Progenitor cell of endocrine pancreas (in vitro differentiated cells): ENCODE measurements around the gene BACH2. TPM values are rescaled to one million over a fixed set of nuclear protein-coding genes. Genes with fewer than 3 reads are reported as not detected.

ENCODE experiments used
- DNase-seq: peaks from one replicate; pipeline ENCODE4 v3.0.0; 2021; ENCODE audit warnings: low spot score; ENCODE audit not compliant: unreplicated experiment
- H3K27ac Mint-ChIP-seq: 2 replicates; pipeline ENCODE4 v1.8.0; 2021; ENCODE audit warnings: mild to moderate bottlenecking, moderate library complexity, mixed read lengths
- H3K27me3 Mint-ChIP-seq: 2 replicates; pipeline ENCODE4 v1.8.0; 2021; ENCODE audit warnings: mixed read lengths
- H3K36me3 Mint-ChIP-seq: 2 replicates; pipeline ENCODE4 v1.8.0; 2022; ENCODE audit warnings: mixed read lengths; ENCODE audit not compliant: insufficient read depth
- H3K4me1 Mint-ChIP-seq: 2 replicates; pipeline ENCODE4 v1.8.0; 2021; ENCODE audit warnings: low read depth, mixed read lengths
- H3K4me3 Mint-ChIP-seq: 2 replicates; pipeline ENCODE4 v1.8.0; 2021; ENCODE audit warnings: low read depth, mild to moderate bottlenecking, moderate library complexity, mixed read lengths
- H3K9me3 Mint-ChIP-seq: 2 replicates; pipeline ENCODE4 v1.8.0; 2021; ENCODE audit warnings: low read depth, mixed read lengths
- CTCF ChIP-seq: fragments of 200-600 bp; sonication (generic); IDR thresholded peaks from one replicate; pipeline ENCODE4 v1.5.0; 2021; ENCODE audit warnings: antibody characterized with exemption, mild to moderate bottlenecking; ENCODE audit not compliant: unreplicated experiment
- total RNA-seq: library from RNA; stranded (reverse); gene quantifications from 2 replicates; pipeline ENCODE4 v1.2.1, GENCODE V29; 2021

The BACH2 gene
- total RNA-seq, 1 donor from 2014 or later: 11.2 TPM

- Mint-ChIP-seq H3K4me1 (no peaks in the 10 kb centered on the region), H3K27ac (no peak overlapping the region), H3K9me3 (peaks cover 26% of the 10 kb centered on the region), H3K27me3 (no peaks in the 10 kb centered on the region), H3K36me3 (peaks cover 7% of the 10 kb centered on the region), H3K4me3 (no peak overlapping the region)
- TF ChIP-seq CTCF: no peak
- no peak for DNase-seq
These were observed 243.0 kb downstream of the BACH2 start for GRCh38 chr6:90053614-90054013.

GRCh38 chr6:90049295-90049694 is 247.3 kb downstream of the BACH2 start:
- DNase-seq: no peak
- Mint-ChIP-seq H3K4me3 (no peak overlapping the region), H3K36me3 (peaks cover 4% of the 10 kb centered on the region), H3K27me3 (no peaks in the 10 kb centered on the region), H3K27ac (no peak overlapping the region), H3K4me1 (no peaks in the 10 kb centered on the region), H3K9me3 (peaks cover 7% of the 10 kb centered on the region)
- TF ChIP-seq CTCF: no peak

- Mint-ChIP-seq H3K27ac (no peak overlapping the region), H3K4me1 (no peaks in the 10 kb centered on the region), H3K4me3 (no peak overlapping the region), H3K9me3 (peaks cover 3% of the 10 kb centered on the region), H3K27me3 (no peaks in the 10 kb centered on the region), H3K36me3 (no peaks in the 10 kb centered on the region)
- TF ChIP-seq CTCF: no peak
- DNase-seq: no peak
These were observed 248.3 kb downstream of the BACH2 start for GRCh38 chr6:90048206-90048967.

- H3K9me3 Mint-ChIP-seq: no peaks in the 10 kb centered on the region
- no peaks in the 10 kb centered on the region for H3K4me1 Mint-ChIP-seq
- no peaks in the 10 kb centered on the region for H3K27me3 Mint-ChIP-seq
- no peak for TF ChIP-seq CTCF
- H3K27ac Mint-ChIP-seq: no peak overlapping the region
- no peak overlapping the region for H3K4me3 Mint-ChIP-seq
- no peaks in the 10 kb centered on the region for H3K36me3 Mint-ChIP-seq
- no peak for DNase-seq
These were observed 251.1 kb downstream of the BACH2 start for GRCh38 chr6:90045535-90045934.

GRCh38 chr6:90044833-90045381 is 251.7 kb downstream of the BACH2 start:
- Mint-ChIP-seq H3K27ac (no peak overlapping the region), H3K36me3 (no peaks in the 10 kb centered on the region), H3K9me3 (no peaks in the 10 kb centered on the region), H3K4me1 (no peaks in the 10 kb centered on the region), H3K27me3 (no peaks in the 10 kb centered on the region), H3K4me3 (no peak overlapping the region)
- DNase-seq: no peak
- no peak for TF ChIP-seq CTCF
